HEK293T (cell line): Measurements from ENCODE around the gene DLG1.

Experiments used
- CTCF ChIA-PET: fragments of 350-600 bp; formaldehyde crosslinking; extraction: SDS; loops from one replicate; lab custom pipeline; 2021; ENCODE audit warnings: antibody characterized with exemption, inconsistent platforms; lab: Yijun Ruan, JAX
- POLR2A ChIA-PET: fragments of 350-600 bp; formaldehyde crosslinking; extraction: SDS; loops from one replicate; lab custom pipeline; 2020; ENCODE audit warnings: antibody characterized with exemption, inconsistent platforms; lab: Yijun Ruan, JAX
- DNase-seq: peaks from one replicate; pipeline ENCODE4 v3.0.0; 2012; ENCODE audit warnings: mixed read lengths; ENCODE audit errors: extremely low spot score
- ARNT ChIP-seq: fragments of 450-650 bp; IDR thresholded peaks from 2 replicates; pipeline ENCODE4 v1.6.1; 2017; ENCODE audit warnings: mild to moderate bottlenecking
- BHLHE40 ChIP-seq: fragments of 450-650 bp; IDR thresholded peaks from 2 replicates; pipeline ENCODE4 v1.6.1; 2016; ENCODE audit warnings: mild to moderate bottlenecking, moderate library complexity, borderline replicate concordance
- CTBP1 ChIP-seq: fragments of 450-650 bp; IDR thresholded peaks from 2 replicates; pipeline ENCODE4 v1.6.1; 2016; ENCODE audit warnings: borderline replicate concordance
- ELF4 ChIP-seq: fragments of 450-650 bp; IDR thresholded peaks from 2 replicates; pipeline ENCODE4 v1.6.1; 2017; ENCODE audit warnings: antibody characterized with exemption
- FOXA1 ChIP-seq: fragments of 450-650 bp; IDR thresholded peaks from 2 replicates; pipeline ENCODE4 v1.6.1; 2016; ENCODE audit warnings: mild to moderate bottlenecking
- FOXK2 ChIP-seq: fragments of 450-650 bp; IDR thresholded peaks from 2 replicates; pipeline ENCODE4 v1.6.1; 2016; ENCODE audit warnings: mild to moderate bottlenecking
- FOXM1 ChIP-seq: fragments of 450-650 bp; IDR thresholded peaks from 2 replicates; pipeline ENCODE4 v1.6.1; 2017; ENCODE audit warnings: mild to moderate bottlenecking, borderline replicate concordance
- HDGF ChIP-seq: fragments of 450-650 bp; IDR thresholded peaks from 2 replicates; pipeline ENCODE4 v1.6.1; 2017; ENCODE audit warnings: antibody characterized with exemption, borderline replicate concordance
- L3MBTL2 ChIP-seq: fragments of 450-650 bp; conservative IDR thresholded peaks from 2 replicates; pipeline ENCODE4 v1.6.1; 2016; ENCODE audit warnings: mild to moderate bottlenecking
- LEF1 ChIP-seq: fragments of 450-650 bp; IDR thresholded peaks from 2 replicates; pipeline ENCODE4 v1.6.1; 2017; ENCODE audit warnings: mild to moderate bottlenecking, borderline replicate concordance
- NFRKB ChIP-seq: fragments of 450-650 bp; IDR thresholded peaks from 2 replicates; pipeline ENCODE4 v1.6.1; 2016; ENCODE audit warnings: mild to moderate bottlenecking, moderate library complexity
- PKNOX1 ChIP-seq: fragments of 450-650 bp; IDR thresholded peaks from 2 replicates; pipeline ENCODE4 v1.6.1; 2016
- SP1 ChIP-seq: fragments of 450-650 bp; IDR thresholded peaks from 2 replicates; pipeline ENCODE4 v1.6.1; 2017
- SUZ12 ChIP-seq: fragments of 450-650 bp; IDR thresholded peaks from 2 replicates; pipeline ENCODE4 v1.6.1; 2016; ENCODE audit warnings: mild to moderate bottlenecking
- TARDBP ChIP-seq: fragments of 450-650 bp; IDR thresholded peaks from 2 replicates; pipeline ENCODE4 v1.6.1; 2016
- ZNF384 ChIP-seq: fragments of 450-650 bp; IDR thresholded peaks from 2 replicates; pipeline ENCODE4 v1.6.1; 2016

The DLG1 gene

GRCh38 chr3:197234947-197235914 is 63.2 kb downstream of the DLG1 start:
- no peak for TF ChIP-seq LEF1
- TF ChIP-seq ELF4: no peak
- TF ChIP-seq TARDBP: no peak
- no peak for TF ChIP-seq HDGF
- no peak for TF ChIP-seq L3MBTL2
- no peak for TF ChIP-seq FOXM1
- no peak for TF ChIP-seq SP1
- no peak for TF ChIP-seq BHLHE40
- TF ChIP-seq ZNF384: no peak
- no peak for TF ChIP-seq CTBP1
- no peak for TF ChIP-seq FOXK2
- no peak for TF ChIP-seq NFRKB
- no peak for TF ChIP-seq SUZ12
- no peak for TF ChIP-seq PKNOX1
- no peak for TF ChIP-seq FOXA1
- TF ChIP-seq ARNT: no peak
- CTCF ChIA-PET: no interaction called here
- POLR2A ChIA-PET: no interaction called here
- no peak for DNase-seq

GRCh38 chr3:197231321-197231720 is 67.1 kb downstream of the DLG1 start:
- TF ChIP-seq FOXM1 (no peak), SP1 (no peak), PKNOX1 (no peak), ELF4 (no peak), HDGF (no peak), SUZ12 (no peak), TARDBP (no peak), BHLHE40 (no peak), FOXA1 (no peak), LEF1 (no peak), FOXK2 (no peak), NFRKB (no peak), ZNF384 (no peak), ARNT (no peak), L3MBTL2 (no peak), CTBP1 (no peak)
- DNase-seq: no peak
- ChIA-PET CTCF (no interaction called here), POLR2A (no interaction called here)

- DNase-seq: no peak
- POLR2A ChIA-PET: no interaction called here
- TF ChIP-seq FOXM1 (no peak), CTBP1 (no peak), SP1 (no peak), L3MBTL2 (no peak), TARDBP (no peak)
- CTCF ChIA-PET: no interaction called here
Measured at GRCh38 chr3:197229836-197230235, 68.6 kb downstream of the DLG1 start.

- ChIA-PET POLR2A (no interaction called here), CTCF (no interaction called here)
- no peak for DNase-seq
- no peak for TF ChIP-seq L3MBTL2
- no peak for TF ChIP-seq FOXK2
- peak; percentile 5; the same call in 1 of the 2 replicates for TF ChIP-seq PKNOX1
- no peak for TF ChIP-seq LEF1
Measured at GRCh38 chr3:197229178-197229577, 69.2 kb downstream of the DLG1 start.

GRCh38 chr3:197227780-197228574 is 70.4 kb downstream of the DLG1 start:
- POLR2A ChIA-PET: no interaction called here
- CTCF ChIA-PET: no interaction called here
- TF ChIP-seq TARDBP (no peak), NFRKB (no peak), L3MBTL2 (no peak), BHLHE40 (no peak), FOXK2 (no peak), ZNF384 (no peak), ELF4 (no peak), PKNOX1 (no peak), SUZ12 (no peak), FOXA1 (no peak), SP1 (no peak), HDGF (no peak), LEF1 (no peak)
- no peak for DNase-seq
